OCI-LY7 (cell line): ENCODE results near the gene ARIH2. TPM values are rescaled to one million over a fixed set of nuclear protein-coding genes. Genes with fewer than 3 reads are reported as not detected.
A peak's percentile ranks its signal among the peaks of the same experiment; 100 is the strongest.

ENCODE experiments used
- BruUV-seq: library from RNA; stranded (reverse); fragments of 400-500 nt; replicated peaks from 2 replicates; lab custom pipeline; 2021; lab: Mats Ljungman, UMichigan
- CTCF ChIA-PET: fragments of 300-600 bp; sonication (Branson Sonifier 250); formaldehyde crosslinking; loops from one replicate; lab custom pipeline; 2022; ENCODE audit warnings: antibody characterized with exemption; ENCODE audit not compliant: unreplicated experiment; lab: Charles Lee
- POLR2A ChIA-PET: fragments of 300-600 bp; sonication (Branson Sonifier 250); formaldehyde crosslinking; loops from one replicate; lab custom pipeline; 2022; ENCODE audit warnings: antibody characterized with exemption; lab: Charles Lee
- DNase-seq: peaks from one replicate; pipeline ENCODE4 v3.0.0-alpha.2; 2015; ENCODE audit warnings: low spot score
- H2AFZ ChIP-seq: fragments of 200-600 bp; sonication (generic), shearing (Covaris generic); 2 replicates; pipeline ENCODE4 v1.6.1; 2014; ENCODE audit warnings: mild to moderate bottlenecking, antibody characterized with exemption, low read length, moderate library complexity
- H3K27ac ChIP-seq: fragments of 200-600 bp; sonication (generic); 2 replicates; pipeline ENCODE4 v1.5.1; 2014; ENCODE audit warnings: mixed run types, low read depth, mild to moderate bottlenecking, moderate library complexity, low read length, inconsistent platforms; ENCODE audit not compliant: poor library complexity, severe bottlenecking
- H3K36me3 ChIP-seq: fragments of 200-600 bp; sonication (generic); 2 replicates; pipeline ENCODE4 v1.6.1; 2014; ENCODE audit warnings: mild to moderate bottlenecking, antibody characterized with exemption, low read length, moderate library complexity, mixed read lengths; ENCODE audit not compliant: insufficient read depth
- H3K4me1 ChIP-seq: fragments of 200-600 bp; sonication (generic); 2 replicates; pipeline ENCODE4 v1.5.1; 2014; ENCODE audit warnings: mild to moderate bottlenecking, low read length; ENCODE audit not compliant: insufficient read depth, poor library complexity, severe bottlenecking
- H3K4me2 ChIP-seq: fragments of 200-600 bp; sonication (generic); 2 replicates; pipeline ENCODE4 v1.6.1; 2014; ENCODE audit warnings: mild to moderate bottlenecking, low read length
- H3K4me3 ChIP-seq: fragments of 200-600 bp; sonication (generic); 2 replicates; pipeline ENCODE4 v1.5.1; 2014; ENCODE audit warnings: mild to moderate bottlenecking, low read depth, low read length; ENCODE audit not compliant: poor library complexity, severe bottlenecking
- H3K79me2 ChIP-seq: fragments of 200-600 bp; sonication (generic); 2 replicates; pipeline ENCODE4 v1.6.1; 2016; ENCODE audit warnings: low read depth, mild to moderate bottlenecking, low read length, moderate library complexity, mixed read lengths; ENCODE audit not compliant: insufficient read depth
- H3K9me2 ChIP-seq: fragments of 200-600 bp; sonication (generic); 2 replicates; pipeline ENCODE4 v1.6.1; 2016; ENCODE audit warnings: mild to moderate bottlenecking, low read length, mixed read lengths; ENCODE audit not compliant: insufficient read depth
- H3K9me3 ChIP-seq: fragments of 200-600 bp; sonication (generic); 2 replicates; pipeline ENCODE4 v1.6.1; 2014; ENCODE audit warnings: mild to moderate bottlenecking, mixed run types, low read length, mixed read lengths
- H4K20me1 ChIP-seq: fragments of 200-600 bp; sonication (generic); 2 replicates; pipeline ENCODE4 v1.6.1; 2014; ENCODE audit warnings: mild to moderate bottlenecking, antibody characterized with exemption, low read length, moderate library complexity, mixed read lengths; ENCODE audit not compliant: insufficient read depth
- CTCF ChIP-seq: fragments of 200-600 bp; sonication (generic); conservative IDR thresholded peaks from 2 replicates; pipeline ENCODE4 v1.5.1; 2014; ENCODE audit warnings: mild to moderate bottlenecking, antibody characterized with exemption, low read length, moderate library complexity, mixed read lengths
- EZH2phosphoT487 ChIP-seq: fragments of 200-600 bp; sonication (generic); IDR thresholded peaks from 2 replicates; pipeline ENCODE4 v1.6.1; 2018; ENCODE audit warnings: low read depth, borderline replicate concordance, mild to moderate bottlenecking, mixed run types, antibody characterized with exemption, low read length, moderate library complexity, mixed read lengths
- intact Hi-C: fragments of 100-400 bp; cut with micrococcal nuclease; formaldehyde crosslinking; loops from one replicate; pipeline ENCODE4 v1.10.0; 2022; ENCODE audit not compliant: unreplicated experiment
- total RNA-seq, 2 experiments: library from RNA; depleted of rRNA in 1 of 2; stranded (reverse); fragments of >200 nt in 1 of 2; shearing (Covaris generic) in 1 of 2; gene quantifications; 2 replicates each; pipeline ENCODE4 v1.2.3, GENCODE V29; 2014 to 2022

Gene ARIH2
- total RNA-seq, 2 experiments from 2014 or later = 124 to 131 TPM

GRCh38 chr3:48894516-48894915 lies 24.1 kb upstream of the ARIH2 start:
- Histone ChIP-seq H3K9me2 (no peaks in the 10 kb centered on the region), H3K36me3 (no peaks in the 10 kb centered on the region), H3K4me1 (peaks cover 21% of the 10 kb centered on the region), H4K20me1 (no peaks in the 10 kb centered on the region), H3K9me3 (no peaks in the 10 kb centered on the region), H3K4me2 (no peak overlapping the region), H3K79me2 (no peaks in the 10 kb centered on the region; the same call in 1 of the 2 replicates), H3K4me3 (no peak overlapping the region), H3K27ac (no peak overlapping the region), H2AFZ (no peak overlapping the region)
- intact Hi-C loops = no loop called here
- POLR2A ChIA-PET = interaction anchor here (0.6 to 0.7 kb wide), 2 partner anchors 18 to 23 kb away, joined by 7 to 10 read pairs; no protein-coding TSS in a partner anchor
- CTCF ChIA-PET = no interaction called here
- DNase-seq = no peak
- BruUV-seq = no TSS peak
- TF ChIP-seq CTCF (no peak), EZH2phosphoT487 (no peak)

GRCh38 chr3:48896936-48897335 lies 21.7 kb upstream of the ARIH2 start:
- intact Hi-C loops = no loop called here
- POLR2A ChIA-PET = interaction anchor here (0.6 to 2.3 kb wide), 6 partner anchors 12 to 51 kb away, joined by 3 to 7 read pairs (median 4); no protein-coding TSS in a partner anchor

More at GRCh38 chr3:48896936-48897335, 21.7 kb upstream of the ARIH2 start:
- no peak for TF ChIP-seq CTCF
- TF ChIP-seq EZH2phosphoT487 = no peak
- H3K79me2 ChIP-seq = no peaks in the 10 kb centered on the region; the same call in 1 of the 2 replicates
- peak overlapping the region; percentile 48 for H3K4me2 ChIP-seq
- no peak for DNase-seq
- H3K9me2 ChIP-seq = no peaks in the 10 kb centered on the region
- H3K9me3 ChIP-seq = no peaks in the 10 kb centered on the region
- CTCF ChIA-PET = interaction anchor here (0.8 kb wide), 1 partner anchor 23 kb away, joined by 3 read pairs; no protein-coding TSS in a partner anchor
- H3K4me3 ChIP-seq = no peak overlapping the region
- H3K36me3 ChIP-seq = no peaks in the 10 kb centered on the region
- H2AFZ ChIP-seq = no peak overlapping the region
- H4K20me1 ChIP-seq = no peaks in the 10 kb centered on the region
- no TSS peak for BruUV-seq
- H3K4me1 ChIP-seq = peaks cover 21% of the 10 kb centered on the region
- H3K27ac ChIP-seq = no peak overlapping the region
